HG02571 (cell line): Measurements from ENCODE around the gene P2RX2.
"Not testable (repeated sequence)": the region's sequence is repeated elsewhere in the genome, so short reads cannot be mapped to it uniquely, and the experiment has no call there.

Experiments
- ATAC-seq: cut with Tn5 transposase; IDR thresholded peaks from one replicate; pipeline ENCODE4 v1.9.1; 2021; ENCODE audit warnings: mild to moderate bottlenecking, moderate library complexity; ENCODE audit not compliant: unreplicated experiment

P2RX2 gene

DNA sequence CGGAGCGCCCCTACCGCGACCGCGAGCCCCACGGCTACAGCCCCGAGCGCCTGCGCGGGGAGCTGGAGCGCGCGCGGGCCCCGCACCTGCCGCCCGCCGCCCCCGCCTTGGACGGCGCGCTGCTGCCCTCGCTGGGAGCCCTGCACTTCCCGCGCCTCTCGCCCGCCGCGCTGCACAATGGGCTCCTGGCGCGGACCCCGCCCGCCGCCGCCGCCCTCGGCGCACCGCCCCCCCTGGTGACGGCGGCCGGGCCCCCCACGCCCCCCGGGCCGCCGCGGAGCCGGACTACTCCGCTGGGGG lies 35.2 kb upstream of the P2RX2 start:
- ATAC-seq = no peak

DNA sequence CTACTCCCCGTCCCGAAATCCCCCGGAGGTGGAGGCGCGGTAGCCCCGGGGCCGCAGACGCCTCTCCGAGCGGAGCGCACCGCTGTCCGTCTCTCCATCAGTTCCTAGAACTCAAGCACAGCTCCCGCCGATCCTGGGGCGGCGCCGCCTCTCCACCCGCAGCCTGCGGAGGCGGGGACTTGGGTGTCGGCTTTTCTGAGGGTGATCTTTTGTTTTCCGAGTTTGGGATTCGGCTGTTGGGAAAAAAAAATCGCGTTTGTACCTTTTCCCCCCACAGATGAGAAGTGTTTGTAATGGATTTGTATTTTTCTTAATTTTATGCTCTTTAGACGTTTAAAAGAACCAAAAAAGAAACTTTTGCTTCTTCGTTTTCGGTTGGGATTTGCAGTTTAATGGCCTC lies 34.8 kb upstream of the P2RX2 start:
- ATAC-seq = no peak

DNA sequence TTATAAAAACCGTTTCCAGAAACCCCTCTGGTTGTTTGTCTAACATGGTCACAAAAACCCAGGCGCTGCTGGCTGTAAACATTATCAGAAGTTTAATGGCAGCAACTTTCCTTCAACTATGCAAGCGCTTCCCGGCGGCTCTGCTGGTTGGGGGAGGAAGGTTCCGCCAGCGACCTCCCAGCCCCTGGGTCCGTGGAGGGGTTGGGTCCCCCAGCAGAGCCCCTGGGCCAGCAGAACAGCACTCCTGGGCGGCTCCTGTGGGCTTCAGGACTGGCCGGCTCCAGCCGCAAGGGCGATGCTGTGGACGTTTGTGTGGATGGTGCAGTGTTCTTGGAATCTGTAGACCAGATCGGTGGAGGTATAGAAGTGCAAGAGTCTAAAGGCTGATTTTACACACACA lies 34.1 kb upstream of the P2RX2 start:
- ATAC-seq = no peak

DNA sequence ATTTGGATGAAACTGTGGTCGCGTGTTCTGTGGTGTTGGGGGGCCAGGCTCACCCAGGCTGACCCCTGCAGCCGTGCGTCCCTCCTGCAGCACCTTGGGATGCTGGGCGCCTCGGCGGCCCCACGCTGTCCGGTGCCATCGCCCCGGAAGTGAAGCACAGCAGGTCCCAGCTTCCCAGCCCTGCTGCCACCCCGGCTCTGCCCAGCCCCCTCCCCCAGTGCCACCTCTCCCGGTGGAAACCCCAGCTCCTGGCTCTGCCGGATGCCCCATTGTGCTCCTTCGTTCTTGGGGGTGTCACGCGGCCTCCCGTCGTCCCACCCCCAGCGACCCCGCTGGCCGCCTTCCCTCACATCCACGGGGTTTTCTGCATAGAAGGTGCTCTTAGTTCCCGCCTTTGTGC lies 33.4 kb upstream of the P2RX2 start:
- no peak for ATAC-seq

DNA sequence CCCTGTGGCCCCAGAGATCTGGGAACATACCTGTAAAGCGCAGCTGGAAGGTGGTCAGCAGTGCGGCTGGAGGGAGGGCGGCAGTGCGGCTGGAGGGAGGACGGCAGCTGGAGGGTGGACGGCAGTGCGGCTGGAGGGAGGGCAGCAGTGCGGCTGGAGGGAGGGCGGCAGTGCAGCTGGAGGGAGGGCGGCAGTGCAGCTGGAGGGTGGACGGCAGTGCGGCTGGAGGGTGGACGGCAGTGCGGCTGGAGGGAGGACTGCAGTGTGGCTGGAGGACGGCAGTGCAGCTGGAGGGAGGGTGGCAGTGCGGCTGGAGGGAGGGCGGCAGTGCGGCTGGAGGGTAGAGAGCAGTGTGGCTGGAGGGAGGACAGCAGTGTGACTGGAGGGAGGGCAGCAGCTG lies 31.6 kb upstream of the P2RX2 start:
- ATAC-seq = no peak

DNA sequence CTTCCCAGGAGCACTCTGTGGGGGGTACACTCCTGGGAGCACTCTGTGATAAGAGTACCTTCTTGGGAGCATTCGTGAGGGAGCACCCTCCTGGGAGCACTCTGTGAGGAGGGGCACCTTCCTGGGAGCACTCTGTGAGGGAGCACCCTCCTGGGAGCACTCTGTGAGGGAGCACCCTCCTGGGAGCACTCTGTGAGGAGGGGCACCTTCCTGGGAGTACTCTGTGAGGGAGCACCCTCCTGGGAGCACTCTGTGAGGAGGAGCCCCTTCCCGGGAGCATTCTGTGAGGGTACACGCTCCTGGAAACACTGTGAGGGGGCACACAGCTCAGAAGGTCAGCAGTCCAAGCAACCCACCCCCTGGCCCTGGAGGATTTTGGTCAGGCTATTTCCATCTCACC lies 30.8 kb upstream of the P2RX2 start:
- ATAC-seq = no peak

DNA sequence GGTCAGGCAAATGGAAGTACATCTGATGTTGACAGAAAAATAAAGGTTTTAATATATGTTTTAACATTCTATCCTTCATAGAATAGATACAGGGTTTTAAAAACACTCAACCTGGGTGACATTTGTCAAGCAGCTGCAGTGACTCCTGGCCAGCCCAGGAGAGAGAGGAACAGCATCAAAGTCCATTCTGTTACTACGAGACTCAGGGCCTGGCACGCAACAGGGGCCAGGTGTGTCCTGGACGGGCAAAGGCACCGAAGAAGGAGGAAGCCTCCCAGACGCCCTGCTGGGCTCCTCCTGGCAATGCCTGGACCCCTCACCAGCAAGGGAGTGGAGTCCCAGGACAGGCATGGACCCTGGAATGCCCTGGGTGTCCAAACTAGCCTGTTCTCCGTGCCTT lies 30.3 kb upstream of the P2RX2 start:
- no peak for ATAC-seq

DNA sequence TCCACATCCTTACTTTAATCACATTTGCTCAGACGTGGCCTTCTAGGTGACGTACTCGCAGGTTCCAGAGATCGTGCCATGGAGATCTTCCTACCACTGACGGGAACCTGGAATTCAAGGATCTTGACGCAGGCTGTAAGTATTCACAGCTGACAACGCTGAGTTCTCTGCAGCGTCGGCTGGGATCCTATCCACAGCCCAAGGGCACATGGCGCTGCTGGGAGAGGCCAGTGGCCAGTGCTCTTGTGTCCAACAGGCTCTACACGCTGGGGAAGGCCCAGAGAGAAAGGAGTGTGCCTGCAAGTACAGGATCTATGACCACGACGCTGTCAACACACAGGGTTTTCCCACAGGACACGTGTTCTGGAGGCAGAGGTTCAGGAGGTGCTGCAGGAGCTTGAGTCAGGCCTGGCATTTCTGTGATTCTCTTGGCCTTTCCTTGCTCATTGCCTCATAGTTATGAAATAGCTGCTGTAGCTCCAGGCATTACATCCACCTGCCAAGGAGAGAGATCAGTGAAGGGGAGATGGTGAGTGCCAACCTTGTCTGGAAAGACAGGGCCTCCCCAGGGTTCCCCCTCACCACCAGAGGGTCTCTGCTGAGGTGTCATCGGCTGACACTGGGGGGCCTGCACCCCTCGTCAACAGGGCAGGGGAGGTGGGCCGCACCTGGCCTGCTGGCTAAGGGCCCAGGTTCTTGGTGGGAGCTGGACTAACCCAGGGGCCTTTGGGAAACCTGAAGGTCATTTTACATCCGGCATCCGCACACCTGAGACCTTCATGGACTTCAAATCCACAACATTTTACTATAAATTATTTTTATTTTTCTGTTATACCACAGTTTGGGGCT lies 29.5 kb upstream of the P2RX2 start:
- ATAC-seq = no peak

DNA sequence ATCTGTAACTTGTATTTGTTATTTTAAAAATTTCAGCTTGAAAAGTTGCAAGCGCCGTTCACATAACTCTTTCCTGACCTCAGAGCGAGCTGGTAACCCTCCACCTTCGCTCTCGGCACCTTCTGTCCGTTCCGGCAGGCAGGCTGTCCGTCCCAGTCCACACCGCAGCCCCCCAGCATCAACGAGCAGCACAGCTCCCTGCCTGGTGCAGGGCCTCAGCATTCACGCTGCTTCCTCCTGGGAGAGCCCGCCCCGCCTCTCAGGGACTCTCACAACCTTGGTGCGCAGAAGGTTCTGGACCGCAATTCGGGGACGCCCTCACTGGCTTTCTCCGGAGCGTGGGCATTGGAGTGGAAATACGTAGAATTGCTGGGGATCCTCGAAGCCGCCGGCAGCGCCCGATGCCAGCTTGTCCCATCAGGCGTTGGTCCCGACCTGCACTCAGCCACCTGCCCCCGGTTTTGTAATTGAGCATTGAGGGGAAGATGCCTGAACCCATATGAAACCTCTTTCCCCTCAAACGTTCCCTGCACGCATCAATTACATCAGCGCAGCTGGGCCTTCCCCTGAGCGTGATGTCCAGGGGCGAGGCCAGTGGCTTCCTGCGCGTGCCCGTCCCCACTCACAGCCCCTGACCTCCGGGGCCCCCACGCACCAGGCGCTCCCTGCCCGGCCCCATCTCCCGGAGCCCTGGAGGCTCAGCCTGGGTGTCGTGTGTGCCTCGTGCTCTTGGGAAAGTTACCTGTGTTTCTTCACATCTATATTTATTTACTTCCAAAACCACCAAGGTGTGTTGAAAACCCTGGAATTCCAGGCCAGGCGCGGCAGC lies 27.3 kb upstream of the P2RX2 start:
- no peak for ATAC-seq

DNA sequence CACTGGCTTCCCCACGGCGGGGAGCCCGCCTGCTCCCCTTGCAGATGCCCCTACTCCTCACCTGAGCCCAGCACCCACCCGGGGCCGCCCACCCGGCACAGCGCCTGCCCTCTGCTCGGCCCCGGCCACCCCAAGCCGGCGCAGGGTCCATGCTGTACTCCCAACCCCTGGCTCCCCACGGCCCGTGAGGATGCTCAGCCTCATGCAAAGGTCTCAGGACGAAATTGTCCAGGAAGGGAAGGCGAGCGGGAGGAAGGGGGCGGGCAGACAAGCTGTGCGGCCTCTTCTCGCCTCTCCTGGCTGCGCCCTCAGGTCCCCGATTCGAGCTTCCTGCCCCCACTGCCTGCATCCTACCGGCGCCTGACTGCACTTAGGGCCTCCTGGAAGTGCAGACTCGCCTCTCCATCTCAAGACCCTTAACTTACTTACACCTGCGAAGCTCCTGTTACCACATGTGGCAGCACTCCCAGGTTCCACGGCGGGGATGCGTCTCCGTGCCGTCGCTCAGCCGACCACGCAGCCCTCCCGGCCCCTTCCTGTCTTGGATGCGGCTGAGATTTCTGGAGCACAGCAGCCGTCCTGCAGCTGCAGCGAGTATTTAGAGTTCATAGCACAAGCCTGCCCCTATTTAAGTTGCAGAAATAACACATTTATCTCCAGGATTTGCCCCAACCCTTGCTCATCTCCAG lies 26.1 kb upstream of the P2RX2 start:
- ATAC-seq = no peak

DNA sequence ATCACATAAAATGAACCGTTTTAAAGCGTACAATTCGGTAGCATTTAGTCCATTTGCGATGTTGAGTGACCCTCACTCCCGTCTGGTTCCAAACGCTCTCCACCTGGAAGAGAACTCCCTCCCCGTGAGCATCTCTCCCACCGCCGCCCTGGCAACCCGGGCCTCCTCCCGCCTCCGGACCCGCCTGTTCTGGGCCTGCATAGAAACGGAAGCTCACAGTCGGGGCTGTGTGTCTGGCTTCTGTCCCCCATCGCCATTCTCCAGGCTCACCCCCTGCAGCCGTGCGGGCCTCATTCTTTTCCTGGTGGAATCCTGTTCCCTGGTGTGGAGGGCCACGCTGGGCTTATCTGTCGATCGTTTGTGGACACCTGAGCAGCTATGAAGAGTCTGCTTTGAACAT lies 25.5 kb upstream of the P2RX2 start:
- ATAC-seq = no peak

DNA sequence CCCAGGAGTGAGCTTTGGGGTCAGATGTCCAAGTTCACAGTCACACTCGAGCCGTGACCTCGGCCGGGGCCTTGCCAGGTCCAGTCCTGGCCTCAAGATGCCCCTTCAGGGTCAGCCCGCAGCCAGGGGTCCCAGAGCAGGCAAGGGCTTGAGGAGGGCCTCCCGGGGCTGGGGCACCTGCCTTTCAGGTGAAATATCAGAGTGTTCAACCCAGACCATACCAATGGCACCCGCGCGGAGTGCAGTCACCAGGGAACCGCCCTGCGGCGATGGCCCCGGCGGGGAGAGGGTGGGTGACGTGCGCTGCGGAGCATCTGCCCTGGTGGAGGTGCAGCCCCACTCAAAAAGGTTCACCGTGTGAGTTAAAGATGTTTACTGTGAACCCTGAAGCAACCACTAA lies 25.1 kb upstream of the P2RX2 start:
- no peak for ATAC-seq

DNA sequence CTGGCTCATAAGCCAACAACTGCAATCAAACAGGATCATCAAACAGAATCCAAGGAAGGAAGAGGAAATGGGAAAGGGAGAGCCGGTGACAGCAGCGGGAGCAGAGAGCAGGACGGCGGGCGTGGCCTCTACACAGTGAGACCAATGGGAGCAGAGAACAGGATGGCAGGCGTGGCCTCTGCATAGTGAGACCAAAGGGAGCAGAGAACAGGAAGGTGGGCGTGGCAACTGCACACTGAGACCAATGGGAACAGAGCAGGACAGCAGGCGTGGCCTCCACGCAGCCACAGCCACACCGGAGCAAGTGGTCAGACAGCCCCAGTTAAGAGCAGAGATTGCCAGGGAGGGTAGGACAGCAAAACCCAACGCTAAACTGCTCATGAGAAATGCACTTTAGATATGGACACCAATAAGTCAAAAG lies 24.6 kb upstream of the P2RX2 start:
- ATAC-seq = no peak

DNA sequence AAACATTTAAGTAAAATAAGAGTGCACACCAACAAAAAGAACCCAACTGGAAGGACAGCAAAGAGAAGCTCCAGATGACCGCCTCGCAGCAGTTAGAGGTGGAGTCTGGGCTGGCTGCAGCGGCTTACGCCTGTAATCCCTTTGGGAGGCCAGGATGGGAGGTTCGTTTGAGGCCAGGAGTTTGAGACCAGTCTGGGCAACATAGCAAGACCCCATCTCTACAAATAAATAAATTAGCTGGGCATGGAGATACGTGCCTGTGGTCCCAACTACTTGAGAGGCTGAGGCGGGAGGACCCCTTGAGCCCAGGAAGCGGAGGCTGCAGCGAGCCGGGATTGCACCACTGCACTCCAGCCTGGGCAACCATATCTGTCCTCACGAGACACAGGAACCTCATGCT lies 23.4 kb upstream of the P2RX2 start:
- no peak for ATAC-seq

DNA sequence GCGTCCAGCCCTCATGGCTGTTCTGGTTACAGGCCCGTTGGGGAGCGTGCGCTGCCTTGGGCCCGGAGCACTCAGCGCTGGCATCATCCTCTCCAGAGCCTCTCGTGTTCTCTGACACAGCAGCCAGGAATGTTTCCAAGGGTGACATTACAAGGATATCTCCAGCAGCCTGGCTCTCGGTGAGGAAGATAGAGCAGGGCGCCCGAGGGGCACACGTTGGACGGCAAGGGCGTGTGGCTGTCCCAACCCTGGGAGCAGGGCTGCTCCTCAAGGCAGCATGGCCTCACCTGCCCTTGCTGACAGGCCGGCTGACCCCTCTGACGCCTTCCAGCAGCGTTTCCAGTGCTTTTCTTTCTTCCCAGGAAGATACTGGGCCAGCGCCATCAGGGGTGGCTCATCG lies 22.6 kb upstream of the P2RX2 start:
- no peak for ATAC-seq

DNA sequence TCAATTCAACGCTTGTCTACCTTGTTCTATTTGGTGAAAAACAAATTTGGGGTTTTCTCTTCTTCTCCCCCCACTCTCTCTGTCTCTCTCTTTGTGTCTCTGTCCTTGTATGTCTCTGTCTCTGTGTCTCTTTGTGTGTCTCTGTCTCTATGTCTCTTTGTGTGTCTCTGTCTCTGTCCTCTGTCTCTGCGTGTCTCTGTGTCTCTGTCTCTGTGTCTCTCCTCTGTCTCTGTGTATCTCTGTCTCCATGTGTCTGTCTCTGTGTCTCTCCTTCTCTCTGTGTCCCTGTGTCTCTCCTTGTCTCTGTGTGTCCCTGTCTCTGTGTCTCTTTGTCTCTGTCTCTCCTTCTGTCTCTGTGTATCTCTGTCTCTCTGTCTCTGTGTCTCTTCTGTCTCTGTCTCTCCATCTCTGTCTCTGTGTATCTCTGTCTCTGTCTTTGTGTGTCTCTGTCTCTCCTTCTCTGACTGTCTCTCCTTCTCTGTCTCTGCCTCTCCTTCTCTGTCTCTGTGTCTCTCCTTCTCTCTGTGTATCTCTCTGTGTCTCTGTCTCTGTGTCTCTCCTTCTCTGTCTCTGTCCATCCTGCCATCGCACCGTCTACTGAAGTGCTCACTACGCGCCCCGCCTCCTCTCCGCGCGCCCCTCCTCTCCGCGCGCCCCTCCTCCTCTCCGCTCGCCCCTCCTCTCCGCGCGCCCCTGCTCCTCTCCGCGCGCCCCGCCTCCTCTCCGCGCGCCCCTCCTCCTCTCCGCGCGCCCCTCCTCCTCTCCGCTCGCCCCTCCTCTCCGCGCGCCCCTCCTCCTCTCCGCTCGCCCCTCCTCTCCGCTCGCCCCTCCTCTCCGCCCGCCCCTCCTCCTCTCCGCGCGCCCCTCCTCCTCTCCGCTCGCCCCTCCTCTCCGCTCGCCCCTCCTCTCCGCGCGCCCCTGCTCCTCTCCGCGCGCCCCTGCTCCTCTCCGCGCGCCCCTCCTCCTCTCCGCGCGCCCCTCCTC lies 21.0 kb upstream of the P2RX2 start:
- no peak for ATAC-seq

DNA sequence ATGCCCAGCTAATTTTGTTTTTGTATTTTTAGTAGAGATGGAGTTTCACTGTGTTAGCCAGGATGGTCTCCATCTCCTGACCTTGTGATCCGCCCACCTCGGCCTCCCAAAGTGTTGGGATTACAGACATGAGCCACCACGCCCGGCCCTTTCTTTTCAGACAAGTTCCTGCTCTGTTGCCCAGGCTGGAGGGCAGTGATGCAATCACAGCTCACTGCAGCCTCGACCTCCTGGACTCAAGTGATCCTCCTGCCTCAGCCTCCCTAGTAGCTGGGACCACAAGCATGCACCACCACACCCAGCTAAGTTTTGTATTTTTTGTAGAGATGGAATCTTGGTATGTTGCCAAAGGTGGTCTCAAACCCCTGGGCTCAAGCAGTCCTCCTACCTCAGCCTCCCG lies 19.1 kb upstream of the P2RX2 start:
- not testable (repeated sequence) for ATAC-seq

DNA sequence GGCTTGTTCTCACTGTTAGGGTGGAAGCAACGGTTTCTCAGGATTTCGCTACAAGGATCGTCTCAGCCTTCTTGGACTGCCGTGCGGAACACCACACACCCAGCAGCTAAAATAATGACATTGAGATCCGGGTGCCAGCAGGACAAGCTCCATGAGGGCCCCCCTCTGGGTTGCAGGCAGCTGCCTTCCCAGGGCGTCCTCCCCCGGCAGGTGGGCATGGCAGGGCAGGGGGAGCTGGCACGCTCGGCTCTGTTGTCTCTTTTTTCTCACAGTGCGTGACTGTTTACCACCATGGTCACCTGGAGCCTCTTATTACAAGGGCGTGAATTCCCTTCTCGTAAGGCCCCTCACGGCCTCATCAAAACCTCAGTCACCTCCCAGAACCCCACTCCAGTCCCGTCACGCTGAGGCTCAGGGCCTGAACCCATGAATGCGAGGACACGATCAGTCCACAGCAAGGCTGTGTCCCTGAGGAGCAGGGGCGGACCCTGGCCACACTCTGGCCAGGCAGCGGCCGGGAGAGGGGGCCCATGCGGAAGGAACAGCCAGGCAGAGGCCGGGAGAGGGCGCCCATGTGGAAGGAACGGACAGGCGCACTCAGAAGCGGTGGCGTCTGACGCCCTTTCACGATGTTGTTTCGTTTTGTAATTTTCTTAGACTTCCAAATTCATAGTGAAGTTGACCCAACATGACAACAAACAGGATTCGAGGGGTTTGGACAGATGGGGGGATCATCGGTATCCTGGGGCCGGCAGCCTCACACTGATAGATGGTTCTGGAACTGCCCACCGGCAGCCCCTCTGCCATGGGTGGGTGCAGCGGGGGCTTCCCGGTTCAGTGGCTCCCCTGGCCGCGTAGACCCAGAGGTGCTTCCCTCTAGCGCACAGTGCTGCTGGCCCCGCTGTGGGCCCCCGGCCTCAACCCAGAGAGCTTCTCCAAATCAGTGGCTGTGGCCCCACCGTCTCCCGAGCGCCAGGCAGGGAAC lies 18.2 kb upstream of the P2RX2 start:
- no peak for ATAC-seq

DNA sequence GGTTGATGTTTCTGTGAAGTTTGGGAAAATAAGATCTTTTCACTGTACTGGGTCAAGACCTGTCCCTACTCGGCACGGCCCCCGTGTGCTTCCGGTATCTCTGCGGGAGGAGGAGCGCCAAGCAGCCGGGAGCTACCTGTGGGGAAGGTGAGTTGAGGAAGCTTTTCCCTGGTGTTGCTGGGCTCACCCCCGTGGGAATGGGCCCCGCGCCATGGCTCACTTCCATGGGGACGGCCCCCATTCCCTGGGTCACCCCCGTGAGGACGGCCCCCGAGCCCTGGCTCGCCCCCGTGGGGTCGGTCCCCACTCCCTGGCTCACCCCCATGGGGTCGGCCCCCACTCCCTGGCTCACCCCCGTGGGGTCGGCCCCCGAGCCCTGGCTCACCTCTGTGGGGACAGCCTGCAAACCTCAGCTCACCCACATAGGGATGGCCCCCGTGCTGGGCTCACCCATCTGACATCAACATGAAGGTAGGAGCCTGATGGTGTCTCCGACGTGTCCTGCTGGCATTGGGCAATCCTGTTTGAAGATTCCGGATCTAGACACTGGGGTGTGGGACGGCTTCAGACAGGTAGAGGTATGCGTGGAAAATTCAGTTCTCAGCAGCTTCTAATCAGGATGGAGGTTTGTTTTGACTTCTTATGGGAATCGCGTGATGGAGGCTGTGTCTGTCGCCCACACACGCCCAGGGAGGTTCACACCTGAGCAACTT lies 17.2 kb upstream of the P2RX2 start:
- ATAC-seq = no peak
